ENCODE measurements around the gene ELL.

- TF ChIP-seq CTCF (IDR thresholded peaks at IDR 0.05; ENCODE audit: insufficient read depth, low read length, poor library complexity, severe bottlenecking) (no peak), EZH2phosphoT487 (conservative IDR thresholded peaks at IDR 0.05; ENCODE audit: low read length) (no peak)
Measured at GRCh38 chr19:18443406-18443805, 78.5 kb downstream of the ELL start.
